Tibial nerve (tissue), 4 donors: ENCODE data around the gene SLC4A8. TPM values are rescaled to one million over a fixed set of nuclear protein-coding genes. Genes with fewer than 3 reads are reported as not detected.

Experiments
- DNase-seq, 2 donors: peaks; one replicate each; pipeline ENCODE4 v3.0.0-alpha.2; 2019; ENCODE audit warnings: low spot score in 2 of 2
- H3K27ac ChIP-seq, 4 donors: fragments of 200-600 bp; sonication (generic) in 3 of 4; one replicate each; pipeline ENCODE4 v1.5.1; 2017 to 2019; ENCODE audit warnings: mild to moderate bottlenecking in 1 of 4
- H3K27me3 ChIP-seq, 2 donors: fragments of 200-600 bp; sonication (generic) in 1 of 2; one replicate each; pipeline versions ENCODE4 v1.5.1 to v1.6.0; 2017 to 2019
- H3K36me3 ChIP-seq, 3 donors: fragments of 200-600 bp; sonication (generic); one replicate each; pipeline ENCODE4 v1.5.1; 2018 to 2019
- H3K4me1 ChIP-seq, 4 donors: fragments of 200-600 bp; sonication (generic) in 3 of 4; one replicate each; pipeline ENCODE4 v1.5.1; 2017 to 2019
- H3K4me3 ChIP-seq, 4 donors: fragments of 200-600 bp; sonication (generic) in 3 of 4; one replicate each; pipeline ENCODE4 v1.5.1; 2017 to 2019; ENCODE audit warnings: mild to moderate bottlenecking in 1 of 4, moderate library complexity in 1 of 4
- H3K9me3 ChIP-seq, 4 donors: fragments of 200-600 bp; sonication (generic) in 3 of 4; one replicate each; pipeline ENCODE4 v1.5.1; 2017 to 2019
- CTCF ChIP-seq, 5 experiments: fragments of 200-600 bp in 3 of 5; fragments of 450-650 bp in 2 of 5; sonication (generic) in 3 of 5; IDR thresholded peaks; one replicate each; pipeline ENCODE4 v1.5.1; 2016 to 2019; ENCODE audit warnings: antibody characterized with exemption in 5 of 5, mild to moderate bottlenecking in 3 of 5, moderate library complexity in 2 of 5
- EP300 ChIP-seq, 2 donors: sonication (generic); formaldehyde crosslinking; IDR thresholded peaks; one replicate each; pipeline ENCODE4 v1.6.1; 2017; ENCODE audit warnings: antibody characterized with exemption in 2 of 2, mild to moderate bottlenecking in 1 of 2
- POLR2A ChIP-seq, 2 donors: fragments of 450-650 bp; IDR thresholded peaks; one replicate each; pipeline ENCODE4 v1.6.1; 2017; ENCODE audit warnings: antibody characterized with exemption in 2 of 2, mild to moderate bottlenecking in 2 of 2, moderate library complexity in 2 of 2
- WGBS, 2 donors: methylation state at CpG; one replicate each; pipeline ENCODE4 v1.1.5; 2018; 5-methylcytosine and 5-hydroxymethylcytosine counted together
- total RNA-seq, 4 donors: library from RNA; depleted of rRNA; stranded (reverse); fragments of >200 nt; gene quantifications; one replicate each; pipeline ENCODE4 v1.1.0, GENCODE V29; 2016

SLC4A8 gene
- total RNA-seq, 4 donors from 2014 or later = 0.59 to 5.7 (median 1.5) TPM

- TF ChIP-seq EP300 (IDR thresholded peaks at IDR 0.05) (no peak), POLR2A (IDR thresholded peaks at IDR 0.05) (no peak), CTCF (IDR thresholded peaks at IDR 0.05) (no peak)
- Histone ChIP-seq H3K4me3 (peak within 1 kb of the TSS; percentile 32 to 54 (median 50)), H3K9me3 (no peaks in the 10 kb centered on the region), H3K36me3 (no peaks in the 10 kb centered on the region), H3K27ac (peak within 1 kb of the TSS; percentile 5 to 38 (median 28)), H3K4me1 (peaks cover 0 to 11% (median 10%) of the 10 kb centered on the region in 4 donors), H3K27me3 (peaks cover 0 to 40% of the 10 kb centered on the region in 2 donors)
- 1 to 2% methylated on average over 27 to 56 of the region's 73 CpGs for WGBS, 2 donors
- no peak for DNase-seq
Observed at GRCh38 chr12:51391283-51392123, 33.1 kb upstream of the SLC4A8 start, which contains the start of gene GALNT6. TSS of gene GALNT6 (minus strand) at chr12:51391406. CDS start at chr12:51379781, 11,625 bp downstream.

- peaks cover 0 to 40% of the 10 kb centered on the region in 2 donors for H3K27me3 ChIP-seq
- DNase-seq = no peak
- no peak overlapping the region for H3K27ac ChIP-seq
- no peaks in the 10 kb centered on the region for H3K36me3 ChIP-seq
- TF ChIP-seq CTCF (IDR thresholded peaks at IDR 0.05) = no peak
- no peak for TF ChIP-seq EP300 (IDR thresholded peaks at IDR 0.05)
- no peak for TF ChIP-seq POLR2A (IDR thresholded peaks at IDR 0.05)
- H3K4me1 ChIP-seq = peaks cover 0 to 11% (median 10%) of the 10 kb centered on the region in 4 donors
- no peaks in the 10 kb centered on the region for H3K9me3 ChIP-seq
- H3K4me3 ChIP-seq = peak overlapping the region in 3 of 4 donors; percentile 4 to 54 (median 50)
- 31 to 42% methylated on average over 21 to 22 of the region's 22 CpGs for WGBS, 2 donors
Observed at GRCh38 chr12:51392556-51393237, 31.9 kb upstream of the SLC4A8 start.

GRCh38 chr12:51393676-51394545, 30.7 kb upstream of the SLC4A8 start:
- WGBS, 2 donors = 77 to 88% methylated on average over 14 of the region's 14 CpGs
- Histone ChIP-seq H3K27me3 (peaks cover 0 to 40% of the 10 kb centered on the region in 2 donors), H3K4me3 (no peak overlapping the region), H3K9me3 (no peaks in the 10 kb centered on the region), H3K4me1 (peaks cover 0 to 11% (median 10%) of the 10 kb centered on the region in 4 donors), H3K27ac (peak overlapping the region in 1 of 4 donors; percentile 43), H3K36me3 (no peaks in the 10 kb centered on the region)
- no peak for DNase-seq
- TF ChIP-seq POLR2A (IDR thresholded peaks at IDR 0.05) = no peak
- no peak for TF ChIP-seq EP300 (IDR thresholded peaks at IDR 0.05)
- no peak for TF ChIP-seq CTCF (IDR thresholded peaks at IDR 0.05)

GRCh38 chr12:51395283-51396230, 29.1 kb upstream of the SLC4A8 start:
- peaks cover 0 to 38% of the 10 kb centered on the region in 2 donors for H3K27me3 ChIP-seq
- H3K4me3 ChIP-seq = no peak overlapping the region
- peaks cover 0 to 11% (median 10%) of the 10 kb centered on the region in 4 donors for H3K4me1 ChIP-seq
- H3K36me3 ChIP-seq = no peaks in the 10 kb centered on the region
- DNase-seq = no peak
- no peak for TF ChIP-seq CTCF (IDR thresholded peaks at IDR 0.05)
- TF ChIP-seq POLR2A (IDR thresholded peaks at IDR 0.05) = no peak
- H3K27ac ChIP-seq = no peak overlapping the region
- WGBS, 2 donors = 55 to 64% methylated on average over 8 of the region's 8 CpGs
- no peaks in the 10 kb centered on the region for H3K9me3 ChIP-seq
